Glomerular endothelial cell (primary cell): ENCODE data around the gene STK24. TPM values are rescaled to one million over a fixed set of nuclear protein-coding genes. Genes with fewer than 3 reads are reported as not detected.

ENCODE experiments used
- DNase-seq: peaks from one replicate; pipeline ENCODE4 v3.0.0-alpha.2; 2011; ENCODE audit warnings: low read depth, low spot score; ENCODE audit errors: extremely low read depth
- total RNA-seq: library from RNA; depleted of rRNA; stranded (reverse); fragments of >200 nt; gene quantifications from 2 replicates; pipeline ENCODE4 v1.2.3, GENCODE V29; 2015

Gene STK24
- total RNA-seq, 1 donor from 2014 or later, result 84.1 TPM

- no peak for DNase-seq
Measured at GRCh38 chr13:98396071-98396710, 180.7 kb downstream of the STK24 start.

Other genes starting within 250 kb of the STK24 start
- gene SLC15A1, start 175.6 kb upstream of the STK24 start, total RNA-seq, result not detected in 2 replicates